HepG2 (cell line): Measurements from ENCODE around the gene POLDIP3.

Experiments used
- FOXM1 ChIP-seq: sonication (generic); formaldehyde crosslinking; IDR thresholded peaks from 2 replicates; pipeline ENCODE4 v1.5.0; 2020; ENCODE audit warnings: missing genetic modification reagents
- NFATC3 ChIP-seq: sonication (generic); formaldehyde crosslinking; IDR thresholded peaks from 2 replicates; pipeline ENCODE4 v1.5.1; 2020; ENCODE audit warnings: mild to moderate bottlenecking, missing genetic modification reagents
- RFX5 ChIP-seq: IDR thresholded peaks from 2 replicates; pipeline ENCODE4 v1.6.1; 2011; ENCODE audit warnings: low read depth, low read length, improper control_type of control experiment
- SMARCE1 ChIP-seq: fragments of 450-650 bp; IDR thresholded peaks from 2 replicates; pipeline ENCODE4 v1.6.1; 2017; ENCODE audit warnings: borderline replicate concordance
- SP2 ChIP-seq: sonication (generic); formaldehyde crosslinking; IDR thresholded peaks from 2 replicates; pipeline ENCODE4 v1.5.1; 2020; ENCODE audit warnings: mild to moderate bottlenecking, missing genetic modification reagents
- SRF ChIP-seq: IDR thresholded peaks from 2 replicates; pipeline ENCODE4 v1.6.1; 2011; ENCODE audit warnings: mild to moderate bottlenecking, low read depth, low read length, moderate library complexity
- TOE1 ChIP-seq: sonication (generic); formaldehyde crosslinking; IDR thresholded peaks from 2 replicates; pipeline ENCODE4 v1.4.0; 2020; ENCODE audit warnings: mild to moderate bottlenecking, missing genetic modification reagents
- ZBTB21 ChIP-seq: sonication (generic); formaldehyde crosslinking; IDR thresholded peaks from 2 replicates; pipeline ENCODE4 v1.4.0; 2020; ENCODE audit warnings: missing genetic modification reagents
- ZSCAN20 ChIP-seq: sonication (generic); formaldehyde crosslinking; IDR thresholded peaks from 2 replicates; pipeline ENCODE4 v1.4.0; 2020; ENCODE audit warnings: missing genetic modification reagents, mild to moderate bottlenecking, borderline replicate concordance
- TF ChIP-seq, protein P1 (sequence below): sonication (generic); formaldehyde crosslinking; IDR thresholded peaks from 2 replicates; pipeline ENCODE4 v1.5.0; 2020; ENCODE audit warnings: mild to moderate bottlenecking, missing genetic modification reagents, moderate library complexity
- TF ChIP-seq, protein P2 (sequence below): fragments of 450-650 bp; IDR thresholded peaks from 2 replicates; pipeline ENCODE4 v1.6.1; 2017; ENCODE audit warnings: mild to moderate bottlenecking

DNA sequence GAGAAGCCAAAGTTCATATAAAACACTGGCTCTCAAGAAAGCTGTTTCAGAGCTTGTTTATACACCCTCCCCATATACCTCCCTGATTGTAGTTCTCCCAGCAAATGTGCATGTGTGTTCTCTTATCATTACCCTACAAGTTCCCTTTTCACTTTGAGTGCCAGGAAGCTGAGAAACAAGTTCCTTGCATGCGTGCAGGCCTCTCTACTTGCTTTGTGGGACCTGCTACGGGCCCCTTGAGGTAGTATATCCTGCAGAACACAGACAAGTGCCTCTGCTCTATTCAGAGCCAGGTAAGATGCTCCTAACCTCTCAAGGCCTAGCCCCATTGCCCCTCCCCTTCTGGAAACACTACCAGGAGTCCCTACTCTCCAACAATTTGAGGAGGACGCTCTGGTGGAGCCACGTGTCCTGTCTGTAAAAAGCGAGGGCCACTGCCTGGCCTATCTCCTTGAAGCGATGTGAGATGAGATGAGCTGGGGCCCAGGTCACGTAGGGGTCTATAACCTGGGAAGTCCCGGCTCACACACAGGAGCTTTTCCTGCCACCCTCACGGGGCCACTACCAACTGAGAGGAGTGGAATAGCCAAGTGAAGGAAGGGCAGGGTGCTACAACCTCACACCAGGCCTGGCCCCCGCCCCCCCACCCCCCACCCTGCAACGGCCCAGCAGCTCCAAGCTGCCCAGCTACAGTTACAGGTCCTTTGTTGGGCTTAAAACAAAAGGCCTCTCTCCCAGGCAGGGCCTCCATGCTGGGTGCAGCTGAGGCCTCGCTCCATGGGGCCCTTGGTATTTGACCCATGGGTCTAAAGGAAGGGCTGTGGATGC is 28.3 kb upstream of the POLDIP3 start:
- no peak for TF ChIP-seq NFATC3
- TF ChIP-seq, protein P1, sequence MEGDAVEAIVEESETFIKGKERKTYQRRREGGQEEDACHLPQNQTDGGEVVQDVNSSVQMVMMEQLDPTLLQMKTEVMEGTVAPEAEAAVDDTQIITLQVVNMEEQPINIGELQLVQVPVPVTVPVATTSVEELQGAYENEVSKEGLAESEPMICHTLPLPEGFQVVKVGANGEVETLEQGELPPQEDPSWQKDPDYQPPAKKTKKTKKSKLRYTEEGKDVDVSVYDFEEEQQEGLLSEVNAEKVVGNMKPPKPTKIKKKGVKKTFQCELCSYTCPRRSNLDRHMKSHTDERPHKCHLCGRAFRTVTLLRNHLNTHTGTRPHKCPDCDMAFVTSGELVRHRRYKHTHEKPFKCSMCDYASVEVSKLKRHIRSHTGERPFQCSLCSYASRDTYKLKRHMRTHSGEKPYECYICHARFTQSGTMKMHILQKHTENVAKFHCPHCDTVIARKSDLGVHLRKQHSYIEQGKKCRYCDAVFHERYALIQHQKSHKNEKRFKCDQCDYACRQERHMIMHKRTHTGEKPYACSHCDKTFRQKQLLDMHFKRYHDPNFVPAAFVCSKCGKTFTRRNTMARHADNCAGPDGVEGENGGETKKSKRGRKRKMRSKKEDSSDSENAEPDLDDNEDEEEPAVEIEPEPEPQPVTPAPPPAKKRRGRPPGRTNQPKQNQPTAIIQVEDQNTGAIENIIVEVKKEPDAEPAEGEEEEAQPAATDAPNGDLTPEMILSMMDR, result no peak
- TF ChIP-seq FOXM1, result no peak
- no peak for TF ChIP-seq SMARCE1
- no peak for TF ChIP-seq RFX5
- TF ChIP-seq SP2 (CRISPR knock-in tag), result no peak
- no peak for TF ChIP-seq ZSCAN20 (CRISPR knock-in tag)
- no peak for TF ChIP-seq TOE1 (CRISPR knock-in tag)
- TF ChIP-seq, protein P2, sequence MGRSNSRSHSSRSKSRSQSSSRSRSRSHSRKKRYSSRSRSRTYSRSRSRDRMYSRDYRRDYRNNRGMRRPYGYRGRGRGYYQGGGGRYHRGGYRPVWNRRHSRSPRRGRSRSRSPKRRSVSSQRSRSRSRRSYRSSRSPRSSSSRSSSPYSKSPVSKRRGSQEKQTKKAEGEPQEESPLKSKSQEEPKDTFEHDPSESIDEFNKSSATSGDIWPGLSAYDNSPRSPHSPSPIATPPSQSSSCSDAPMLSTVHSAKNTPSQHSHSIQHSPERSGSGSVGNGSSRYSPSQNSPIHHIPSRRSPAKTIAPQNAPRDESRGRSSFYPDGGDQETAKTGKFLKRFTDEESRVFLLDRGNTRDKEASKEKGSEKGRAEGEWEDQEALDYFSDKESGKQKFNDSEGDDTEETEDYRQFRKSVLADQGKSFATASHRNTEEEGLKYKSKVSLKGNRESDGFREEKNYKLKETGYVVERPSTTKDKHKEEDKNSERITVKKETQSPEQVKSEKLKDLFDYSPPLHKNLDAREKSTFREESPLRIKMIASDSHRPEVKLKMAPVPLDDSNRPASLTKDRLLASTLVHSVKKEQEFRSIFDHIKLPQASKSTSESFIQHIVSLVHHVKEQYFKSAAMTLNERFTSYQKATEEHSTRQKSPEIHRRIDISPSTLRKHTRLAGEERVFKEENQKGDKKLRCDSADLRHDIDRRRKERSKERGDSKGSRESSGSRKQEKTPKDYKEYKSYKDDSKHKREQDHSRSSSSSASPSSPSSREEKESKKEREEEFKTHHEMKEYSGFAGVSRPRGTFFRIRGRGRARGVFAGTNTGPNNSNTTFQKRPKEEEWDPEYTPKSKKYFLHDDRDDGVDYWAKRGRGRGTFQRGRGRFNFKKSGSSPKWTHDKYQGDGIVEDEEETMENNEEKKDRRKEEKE, result no peak
- no peak for TF ChIP-seq ZBTB21 (CRISPR knock-in tag)
- no peak for TF ChIP-seq SRF
